ENCODE results near the gene SLC32A1. TPM values are rescaled to one million over a fixed set of nuclear protein-coding genes. Genes with fewer than 3 reads are reported as not detected.
A peak's percentile ranks its signal among the peaks of the same experiment; 100 is the strongest.

Gene SLC32A1
- total RNA-seq, 2 experiments from 2014 or later, result not detected

DNA sequence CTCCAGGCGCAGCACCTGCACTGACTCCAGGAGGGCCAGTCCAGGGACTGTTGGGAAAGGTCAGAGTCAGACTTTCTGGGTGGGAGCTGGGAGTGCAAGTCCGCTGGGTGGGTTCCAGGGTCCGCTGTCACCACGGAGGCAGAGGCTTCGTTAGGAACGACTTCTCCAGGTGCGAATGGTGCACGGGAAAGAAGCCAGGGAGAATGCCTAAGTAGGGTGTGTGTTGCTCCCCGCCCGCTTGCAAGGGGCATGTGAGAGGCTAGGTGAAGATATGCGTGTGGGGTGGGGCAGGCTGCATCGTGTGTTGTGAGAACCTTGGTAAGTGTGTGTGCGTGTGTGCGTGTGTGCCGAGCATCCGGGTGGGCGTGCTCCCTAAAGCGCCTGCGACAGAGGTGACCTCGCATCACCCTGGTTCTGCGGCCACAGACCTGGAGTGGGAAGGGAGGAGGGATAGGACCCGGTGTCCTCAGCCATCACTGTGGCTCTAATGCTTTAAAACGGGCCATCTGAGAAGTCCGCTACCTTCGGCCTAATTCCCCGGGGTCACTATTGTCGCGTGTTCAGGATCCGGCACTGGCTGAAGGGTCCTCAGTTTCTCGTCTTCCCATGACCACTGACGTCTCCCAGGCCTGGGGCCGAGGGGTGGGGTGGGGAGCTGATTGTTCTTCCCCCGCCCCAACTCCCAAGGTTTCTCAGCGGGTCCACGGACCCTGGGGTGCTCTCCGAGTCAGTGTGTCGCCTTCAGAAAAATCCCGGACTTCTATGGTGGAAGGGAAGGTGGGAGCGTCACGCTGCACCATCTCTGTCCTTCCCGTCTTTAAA lies 6.1 kb downstream of the SLC32A1 start:
- Mint-ChIP-seq H3K4me3 (peak overlapping the region; percentile 53), H3K36me3 (peaks cover 3% of the 10 kb centered on the region), H3K27ac (no peak overlapping the region), H3K9me3 (peaks cover 7% of the 10 kb centered on the region), H3K4me1 (peaks cover 43% of the 10 kb centered on the region), H3K27me3 (peaks cover 94% of the 10 kb centered on the region)
- DNase-seq, result no peak

DNA sequence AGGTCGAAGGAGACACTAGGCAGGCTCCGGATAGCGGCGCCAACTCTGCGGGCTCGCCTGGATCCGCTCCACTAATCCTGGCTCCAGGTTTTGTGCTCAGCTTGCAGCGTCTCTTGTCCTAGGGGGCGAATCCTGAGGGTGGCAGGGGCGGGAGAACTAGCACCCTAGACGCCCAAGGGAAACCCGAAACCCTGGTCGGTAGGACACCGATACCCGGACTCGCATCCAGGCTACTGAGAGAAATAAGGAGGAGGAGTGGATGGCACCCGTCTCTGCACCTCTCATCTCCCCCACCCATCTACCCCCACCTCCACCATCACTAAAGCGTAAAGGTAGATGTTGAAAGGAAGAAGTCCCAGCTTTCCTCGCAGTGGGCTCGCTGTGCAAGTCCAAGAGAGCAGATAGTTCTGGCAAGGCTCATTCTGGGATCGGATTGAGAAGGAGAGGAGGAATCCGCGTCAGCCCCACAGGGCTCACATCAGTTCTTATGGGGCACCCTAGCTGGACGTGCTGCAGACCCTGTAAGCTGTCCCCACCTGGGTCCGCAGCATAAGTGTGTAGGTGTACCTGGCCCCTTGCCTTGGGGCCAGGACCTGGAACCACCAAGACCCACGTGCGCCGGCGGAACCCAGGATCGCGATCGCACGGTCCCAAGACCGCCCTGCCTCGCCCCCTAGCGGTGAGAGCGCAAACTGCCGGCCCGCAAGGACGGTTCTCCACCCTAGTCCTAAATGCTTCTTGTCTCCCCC lies 6.9 kb downstream of the SLC32A1 start:
- peaks cover 3% of the 10 kb centered on the region for H3K36me3 Mint-ChIP-seq
- peak; percentile 74 for DNase-seq
- H3K27ac Mint-ChIP-seq, result no peak overlapping the region
- H3K27me3 Mint-ChIP-seq, result peaks cover 95% of the 10 kb centered on the region
- H3K9me3 Mint-ChIP-seq, result peaks cover 7% of the 10 kb centered on the region
- H3K4me1 Mint-ChIP-seq, result peaks cover 37% of the 10 kb centered on the region
- H3K4me3 Mint-ChIP-seq, result peak overlapping the region; percentile 53

GRCh38 chr20:38731738-38732113 lies 7.4 kb downstream of the SLC32A1 start:
- Mint-ChIP-seq H3K27ac (no peak overlapping the region), H3K27me3 (peaks cover 95% of the 10 kb centered on the region), H3K4me3 (no peak overlapping the region), H3K4me1 (peaks cover 34% of the 10 kb centered on the region), H3K36me3 (peaks cover 3% of the 10 kb centered on the region), H3K9me3 (peaks cover 7% of the 10 kb centered on the region)
- no peak for DNase-seq

DNA sequence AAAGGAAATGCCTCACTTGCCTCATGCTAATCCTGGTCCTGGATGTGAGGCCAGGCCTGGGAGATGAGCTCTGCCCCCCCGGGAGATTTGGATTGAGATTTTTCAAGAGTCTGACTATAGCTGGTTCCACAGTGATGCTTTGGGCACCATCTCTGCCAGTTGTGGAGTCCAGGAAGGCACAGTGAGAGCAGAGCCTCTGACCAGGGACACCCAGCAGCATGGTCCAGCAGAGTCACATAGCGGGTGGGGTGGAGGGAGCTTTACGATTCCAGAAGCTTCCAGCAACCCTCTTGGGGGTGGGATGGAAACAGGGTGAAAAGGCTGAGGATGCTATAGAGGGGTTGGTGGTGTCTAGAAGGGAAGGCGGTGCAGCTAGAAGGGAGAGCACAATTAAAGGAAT lies 8.7 kb downstream of the SLC32A1 start:
- DNase-seq, result no peak
- no peak overlapping the region for H3K4me3 Mint-ChIP-seq
- H3K27me3 Mint-ChIP-seq, result peaks cover 87% of the 10 kb centered on the region
- H3K27ac Mint-ChIP-seq, result no peak overlapping the region
- peaks cover 3% of the 10 kb centered on the region for H3K36me3 Mint-ChIP-seq
- peaks cover 5% of the 10 kb centered on the region for H3K9me3 Mint-ChIP-seq
- H3K4me1 Mint-ChIP-seq, result peaks cover 23% of the 10 kb centered on the region

- peaks cover 77% of the 10 kb centered on the region for H3K27me3 Mint-ChIP-seq
- peaks cover 10% of the 10 kb centered on the region for H3K4me1 Mint-ChIP-seq
- H3K36me3 Mint-ChIP-seq, result no peaks in the 10 kb centered on the region
- no peak for DNase-seq
- no peak overlapping the region for H3K4me3 Mint-ChIP-seq
- H3K9me3 Mint-ChIP-seq, result no peaks in the 10 kb centered on the region
- no peak overlapping the region for H3K27ac Mint-ChIP-seq
Measured at GRCh38 chr20:38735172-38735571, 10.9 kb downstream of the SLC32A1 start.

DNA sequence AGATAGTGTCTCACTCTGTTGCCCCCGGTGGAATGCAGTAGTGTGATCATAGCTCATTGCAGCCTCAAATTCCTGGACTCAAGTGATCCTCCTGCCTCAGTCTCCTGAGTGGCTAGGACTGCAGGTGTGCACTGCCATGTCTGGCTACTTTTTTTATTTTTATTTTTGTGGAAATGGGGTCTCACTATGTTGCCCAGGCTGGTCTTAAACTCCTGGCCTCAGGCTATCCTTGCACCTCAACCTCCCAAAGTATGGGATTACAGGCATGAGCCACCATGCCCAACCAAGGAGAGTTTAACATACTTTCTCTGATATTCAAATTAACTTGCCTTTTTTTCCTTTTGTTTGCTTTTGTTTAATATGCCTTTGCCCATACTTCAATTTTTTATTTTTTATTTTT lies 13.6 kb downstream of the SLC32A1 start:
- no peaks in the 10 kb centered on the region for H3K4me1 Mint-ChIP-seq
- H3K9me3 Mint-ChIP-seq, result no peaks in the 10 kb centered on the region
- DNase-seq, result no peak
- H3K4me3 Mint-ChIP-seq, result no peak overlapping the region
- H3K27ac Mint-ChIP-seq, result no peak overlapping the region
- peaks cover 81% of the 10 kb centered on the region for H3K27me3 Mint-ChIP-seq
- no peaks in the 10 kb centered on the region for H3K36me3 Mint-ChIP-seq

DNA sequence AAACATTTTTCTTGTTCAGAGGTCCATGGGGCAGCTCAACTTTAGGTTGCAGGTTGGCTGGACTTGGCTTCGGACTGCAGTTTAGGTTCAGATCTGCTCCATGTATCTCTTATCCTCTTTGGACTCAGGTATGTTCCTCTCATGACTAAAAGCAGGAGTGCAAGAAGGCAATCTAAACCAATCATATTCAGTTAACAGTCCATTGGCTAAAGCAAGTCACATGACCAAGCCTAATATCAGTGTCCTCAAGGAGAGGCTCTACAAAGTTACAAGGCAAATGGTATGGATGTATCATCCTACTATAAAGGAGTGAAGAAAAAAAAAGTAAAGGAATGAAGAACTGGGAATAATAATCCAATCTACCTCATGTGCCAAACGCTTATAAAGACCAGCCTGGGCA lies 21.5 kb downstream of the SLC32A1 start:
- peaks cover 2% of the 10 kb centered on the region for H3K36me3 Mint-ChIP-seq
- H3K27me3 Mint-ChIP-seq, result peaks cover 21% of the 10 kb centered on the region
- no peak for DNase-seq
- no peak overlapping the region for H3K27ac Mint-ChIP-seq
- H3K4me1 Mint-ChIP-seq, result peaks cover 21% of the 10 kb centered on the region
- no peak overlapping the region for H3K4me3 Mint-ChIP-seq
- H3K9me3 Mint-ChIP-seq, result no peaks in the 10 kb centered on the region

DNA sequence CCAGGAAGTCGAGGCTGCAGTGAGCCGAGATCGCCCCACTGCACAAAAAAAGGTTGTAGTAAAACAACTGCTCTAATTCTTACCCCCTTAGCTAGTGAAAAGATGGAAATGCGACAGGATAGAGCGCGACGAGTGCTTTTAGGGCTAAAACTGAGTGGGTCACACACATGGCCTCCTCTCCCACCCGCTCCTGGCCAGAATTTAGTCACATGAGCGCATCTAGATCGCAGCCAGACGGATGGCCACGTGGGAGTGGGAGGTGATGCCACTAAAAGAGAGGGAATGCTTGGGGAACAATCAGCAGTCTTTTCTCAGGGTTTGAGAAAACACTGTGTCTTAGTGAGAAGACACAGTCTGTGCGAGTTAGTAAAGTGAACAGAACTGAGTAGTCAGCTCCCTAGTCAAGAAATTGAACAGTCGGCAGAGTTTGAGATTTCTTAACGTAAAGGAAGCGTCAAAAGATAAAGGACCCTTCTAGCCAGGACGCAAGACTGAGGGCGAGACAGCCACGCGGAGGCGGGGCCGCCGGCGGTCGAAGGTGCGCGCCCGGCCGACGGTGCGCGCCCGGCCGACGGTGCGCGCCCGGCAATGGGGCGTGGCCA lies 23.3 kb downstream of the SLC32A1 start:
- peak overlapping the region; percentile 17 for H3K27ac Mint-ChIP-seq
- peaks cover 21% of the 10 kb centered on the region for H3K4me1 Mint-ChIP-seq

GRCh38 chr20:38748097-38748860 lies 24.0 kb downstream of the SLC32A1 start, which contains the start of gene ACTR5:
ACTR5 (plus strand) TSS chr20:38748460; CDS start chr20:38748479, 19 bp downstream.
- peaks cover 4% of the 10 kb centered on the region for H3K36me3 Mint-ChIP-seq
- no peaks in the 10 kb centered on the region for H3K27me3 Mint-ChIP-seq
- DNase-seq, result peak; percentile 96
- H3K9me3 Mint-ChIP-seq, result no peaks in the 10 kb centered on the region
- H3K4me3 Mint-ChIP-seq, result peak within 1 kb of the TSS; percentile 90
- peaks cover 21% of the 10 kb centered on the region for H3K4me1 Mint-ChIP-seq
- H3K27ac Mint-ChIP-seq, result peak within 1 kb of the TSS; percentile 95

More for the DNA sequence above, 23.3 kb downstream of the SLC32A1 start:
- Mint-ChIP-seq H3K4me3 (peak overlapping the region; percentile 90), H3K27me3 (peaks cover 3% of the 10 kb centered on the region), H3K36me3 (peaks cover 2% of the 10 kb centered on the region), H3K9me3 (no peaks in the 10 kb centered on the region)
- no peak for DNase-seq

DNA sequence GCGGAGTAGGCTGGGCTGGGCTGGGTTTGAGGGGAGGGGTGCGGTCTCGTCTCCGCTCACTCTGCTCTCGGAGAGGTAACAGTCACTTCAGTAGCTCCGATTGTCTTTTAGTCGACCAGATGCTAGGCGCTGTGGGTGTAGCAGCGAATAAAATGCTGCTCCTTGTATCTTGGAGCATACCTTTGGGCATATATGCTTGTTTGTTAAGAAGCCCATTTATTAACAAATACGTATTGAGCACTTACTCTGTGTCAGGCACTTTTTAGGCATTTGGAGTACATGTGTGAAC lies 24.5 kb downstream of the SLC32A1 start:
- H3K4me3 Mint-ChIP-seq, result peak overlapping the region; percentile 90
- peak overlapping the region; percentile 69 for H3K27ac Mint-ChIP-seq
- peak; percentile 63 for DNase-seq
- no peaks in the 10 kb centered on the region for H3K9me3 Mint-ChIP-seq
- peaks cover 21% of the 10 kb centered on the region for H3K4me1 Mint-ChIP-seq
- peaks cover 5% of the 10 kb centered on the region for H3K36me3 Mint-ChIP-seq
- H3K27me3 Mint-ChIP-seq, result no peaks in the 10 kb centered on the region

- no peaks in the 10 kb centered on the region for H3K9me3 Mint-ChIP-seq
- no peak overlapping the region for H3K4me3 Mint-ChIP-seq
- no peak overlapping the region for H3K27ac Mint-ChIP-seq
- peaks cover 21% of the 10 kb centered on the region for H3K4me1 Mint-ChIP-seq
- DNase-seq, result no peak
- no peaks in the 10 kb centered on the region for H3K27me3 Mint-ChIP-seq
- H3K36me3 Mint-ChIP-seq, result peaks cover 16% of the 10 kb centered on the region
Measured at GRCh38 chr20:38751360-38751976, 27.2 kb downstream of the SLC32A1 start.

- H3K9me3 Mint-ChIP-seq, result no peaks in the 10 kb centered on the region
- H3K36me3 Mint-ChIP-seq, result peaks cover 18% of the 10 kb centered on the region
- H3K27ac Mint-ChIP-seq, result no peak overlapping the region
- H3K27me3 Mint-ChIP-seq, result no peaks in the 10 kb centered on the region
- no peak for DNase-seq
- H3K4me1 Mint-ChIP-seq, result peaks cover 21% of the 10 kb centered on the region
- no peak overlapping the region for H3K4me3 Mint-ChIP-seq
Measured at GRCh38 chr20:38752029-38752428, 27.7 kb downstream of the SLC32A1 start.

DNA sequence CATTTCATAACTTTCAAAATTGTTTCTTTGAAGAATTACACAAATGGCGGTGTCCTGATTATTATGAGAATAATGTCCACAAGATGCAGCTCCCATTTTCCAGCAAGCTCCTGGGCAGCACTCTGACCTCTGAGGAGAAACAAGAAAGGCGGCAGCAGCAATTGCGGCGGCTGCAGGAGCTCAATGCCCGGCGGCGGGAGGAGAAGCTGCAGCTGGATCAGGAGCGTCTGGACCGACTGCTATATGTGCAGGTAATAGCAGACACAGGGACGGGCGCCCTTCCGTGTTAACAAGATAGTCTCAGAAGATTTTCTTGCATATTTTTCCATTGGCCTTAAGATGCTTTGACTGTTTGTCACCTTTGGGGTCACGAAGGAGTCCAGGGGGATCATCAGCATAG lies 30.6 kb downstream of the SLC32A1 start:
- H3K27ac Mint-ChIP-seq, result no peak overlapping the region
- no peaks in the 10 kb centered on the region for H3K9me3 Mint-ChIP-seq
- no peak overlapping the region for H3K4me3 Mint-ChIP-seq
- H3K4me1 Mint-ChIP-seq, result peaks cover 5% of the 10 kb centered on the region
- DNase-seq, result no peak
- no peaks in the 10 kb centered on the region for H3K27me3 Mint-ChIP-seq
- H3K36me3 Mint-ChIP-seq, result peaks cover 23% of the 10 kb centered on the region

GRCh38 chr20:38755324-38755910 lies 31.1 kb downstream of the SLC32A1 start:
- no peaks in the 10 kb centered on the region for H3K27me3 Mint-ChIP-seq
- H3K9me3 Mint-ChIP-seq, result no peaks in the 10 kb centered on the region
- peaks cover 22% of the 10 kb centered on the region for H3K36me3 Mint-ChIP-seq

More at GRCh38 chr20:38755324-38755910, 31.1 kb downstream of the SLC32A1 start:
- DNase-seq, result no peak
- no peak overlapping the region for H3K4me3 Mint-ChIP-seq
- no peaks in the 10 kb centered on the region for H3K4me1 Mint-ChIP-seq
- no peak overlapping the region for H3K27ac Mint-ChIP-seq
